GM12878 (cell line): ENCODE results near the gene CORO1A. TPM values are rescaled to one million over a fixed set of nuclear protein-coding genes. Genes with fewer than 3 reads are reported as not detected.

Experiments
- EGR1 ChIP-seq, 2 experiments: IDR thresholded peaks; 1 replicate in 1 of 2; 2 replicates in 1 of 2; pipeline ENCODE4 v1.6.1; 2011 to 2012; ENCODE audit warnings: low read depth in 2 of 2, low read length in 2 of 2, borderline replicate concordance in 1 of 2, mild to moderate bottlenecking in 1 of 2, moderate library complexity in 1 of 2
- IRF3 ChIP-seq: fragments of 450-650 bp; IDR thresholded peaks from 2 replicates; pipeline ENCODE4 v1.6.1; 2014; ENCODE audit warnings: mild to moderate bottlenecking
- PRDM15 ChIP-seq: fragments of 450-650 bp; formaldehyde crosslinking; IDR thresholded peaks from 2 replicates; pipeline ENCODE4 v1.4.0; 2020; ENCODE audit warnings: mild to moderate bottlenecking, moderate library complexity
- SKIL ChIP-seq: fragments of 450-650 bp; IDR thresholded peaks from 2 replicates; pipeline ENCODE4 v1.6.1; 2017; ENCODE audit warnings: mild to moderate bottlenecking, low read depth, inconsistent platforms; ENCODE audit not compliant: poor library complexity, severe bottlenecking
- TAF1 ChIP-seq: IDR thresholded peaks from 2 replicates; pipeline ENCODE4 v1.6.1; 2011; ENCODE audit warnings: mild to moderate bottlenecking, low read depth, low read length, borderline replicate concordance
- TBL1XR1 ChIP-seq: IDR thresholded peaks from 2 replicates; pipeline ENCODE4 v1.6.1; 2012; ENCODE audit warnings: low read depth, low read length, improper control_type of control experiment
- polyA plus RNA-seq, 11 experiments: library from polyadenylated mRNA; depleted of rRNA in 4 of 11; unstranded in 6 of 11; stranded (reverse) in 5 of 11; fragments of >200 nt; fragmentation: Nextera tagmentation in 4 of 11; fragmentation: Illumina TruSeq in 1 of 11; extraction: Ambion mirVana in 4 of 11; extraction: Trizol in 1 of 11; gene quantifications; 1 replicate in 1 of 11; 2 replicates in 10 of 11; pipeline versions ENCODE4 v1.2.1 to v1.2.3, GENCODE V29; 2011 to 2016; ENCODE audit warnings: inconsistent platforms in 2 of 11, missing spikeins in 2 of 11, low read depth in 1 of 11
- total RNA-seq, 4 experiments: library from RNA; depleted of rRNA in 3 of 4; stranded (reverse); fragments of >200 nt in 3 of 4; fragmentation: Illumina TruSeq in 1 of 4; extraction: Trizol in 1 of 4; gene quantifications; 2 replicates each; pipeline versions ENCODE4 v1.2.1 to v1.2.3, GENCODE V29; 2013 to 2021

CORO1A gene
- total and polyA plus RNA-seq, 10 of the 15 experiments (the other 5 are each of a cell fraction or from before 2014, with no cell fraction given) = 16.3 to 1,464 (median 714) TPM

GRCh38 chr16:30143347-30143702 is 40.1 kb upstream of the CORO1A start (continued):
- no peak for TF ChIP-seq PRDM15 (CRISPR knock-in tag)
- TF ChIP-seq IRF3 = no peak
- TF ChIP-seq EGR1 (IDR thresholded peaks at IDR 0.05; ENCODE audit: borderline replicate concordance in 1 of 2, low read depth in 2 of 2, low read length in 2 of 2) = no peak
- TF ChIP-seq TBL1XR1 = no peak
- TF ChIP-seq TAF1 = no peak
- TF ChIP-seq SKIL = no peak
